ENCODE data around the gene RNLS. TPM values are rescaled to one million over a fixed set of nuclear protein-coding genes. Genes with fewer than 3 reads are reported as not detected.

The RNLS gene
- total and polyA plus RNA-seq, 2 of the 4 experiments (the other 2 are of a cell fraction): 4.5 to 7.0 TPM

GRCh38 chr10:88608780-88609179 is 25.7 kb upstream of the RNLS start:
- no peak overlapping the region for H3K9ac ChIP-seq (ENCODE audit: low read depth, low read length)
- CTCF ChIA-PET: no interaction called here
- BruUV-seq (replicated peaks): no TSS peak
- no peak overlapping the region for H3K23ac ChIP-seq (ENCODE audit: low read depth, low read length)
- no peak overlapping the region for H3K4ac ChIP-seq (ENCODE audit: low read depth, low read length)
- intact Hi-C loops (cut with micrococcal nuclease): no loop called here
- no peak overlapping the region for H3K56ac ChIP-seq (ENCODE audit: extremely low read depth, insufficient read depth, low read length)
- no peak overlapping the region for H2AFZ ChIP-seq (replicated peaks; ENCODE audit: low read length, poor library complexity)
- no peak overlapping the region for H3K4me3 ChIP-seq (ENCODE audit: insufficient read depth, low read depth, low read length)
- no peak overlapping the region for H2BK15ac ChIP-seq (ENCODE audit: low read depth, low read length)
- no peak overlapping the region for H4K5ac ChIP-seq (ENCODE audit: low read depth, low read length)
- H2BK120ac ChIP-seq (ENCODE audit: low read depth, low read length): no peak overlapping the region
- H3K14ac ChIP-seq (replicated peaks; ENCODE audit: low read depth, low read length): no peak overlapping the region
- H2AK9ac ChIP-seq (replicated peaks; ENCODE audit: low read depth, low read length, poor library complexity): no peak overlapping the region
- H3K4me2 ChIP-seq (ENCODE audit: low read depth, low read length): no peak overlapping the region
- POLR2A ChIA-PET (ENCODE audit: unreplicated experiment): no interaction called here
- H3K18ac ChIP-seq (ENCODE audit: low read depth, low read length): no peak overlapping the region
- TF ChIP-seq CHD1 (IDR thresholded peaks at IDR 0.05; ENCODE audit: low read depth, low read length): no peak
- no peak for TF ChIP-seq SMC3 (IDR thresholded peaks at IDR 0.05; ENCODE audit: low read depth, low read length)
- TF ChIP-seq POLR2A (IDR thresholded peaks at IDR 0.05; ENCODE audit: low read depth, low read length): no peak
- TF ChIP-seq CTCF (conservative IDR thresholded peaks at IDR 0.05; ENCODE audit: low read depth, low read length): no peak
- TF ChIP-seq RFX5 (IDR thresholded peaks at IDR 0.05; ENCODE audit: low read depth, low read length): no peak
- TF ChIP-seq MAFK (IDR thresholded peaks at IDR 0.05; ENCODE audit: low read depth, low read length): no peak
- TF ChIP-seq FOS (IDR thresholded peaks at IDR 0.05; ENCODE audit: low read depth, low read length): no peak
- TF ChIP-seq RCOR1 (IDR thresholded peaks at IDR 0.05; ENCODE audit: insufficient replicate concordance, low read length): no peak
- no peak for TF ChIP-seq NFE2L2 (IDR thresholded peaks at IDR 0.05; ENCODE audit: low read depth, low read length)
- no peak for TF ChIP-seq RAD21 (IDR thresholded peaks at IDR 0.05; ENCODE audit: low read length)
- no peak for TF ChIP-seq ELK1 (IDR thresholded peaks at IDR 0.05; ENCODE audit: borderline replicate concordance, low read depth, low read length)
- no peaks in the 10 kb centered on the region for H3K9me1 ChIP-seq (ENCODE audit: insufficient read depth, low read length)
- no peaks in the 10 kb centered on the region for H3K36me3 ChIP-seq (ENCODE audit: control insufficient read depth, insufficient read depth, low read length)
- dilution Hi-C loops (cut with HindIII; ENCODE audit: low sequenced_read_pairs, unreplicated experiment): no loop called here
- no peak for ATAC-seq (ENCODE audit: low read depth)
- no peak overlapping the region for H2BK20ac ChIP-seq (ENCODE audit: low read depth, low read length)
- no peak overlapping the region for H4K8ac ChIP-seq (ENCODE audit: low read depth in 2 of 2, low read length in 2 of 2)
- H3K4me1 ChIP-seq (ENCODE audit: control insufficient read depth, insufficient read depth, low read length): no peaks in the 10 kb centered on the region
- H4K91ac ChIP-seq (ENCODE audit: insufficient read depth, low read depth, low read length): no peak overlapping the region
- WGBS, 2 experiments (ENCODE audit: extremely low coverage in 2 of 2, insufficient read length in 1 of 2): no CpG with 5 or more reads among the region's 2 CpGs
- H3K27me3 ChIP-seq (ENCODE audit: control insufficient read depth, insufficient read depth, low read length): peaks cover 11% of the 10 kb centered on the region; the same call in 1 of the 2 replicates
- H4K20me1 ChIP-seq (ENCODE audit: insufficient read depth, low read length): no peaks in the 10 kb centered on the region
- no peak for DNase-seq
- in situ Hi-C loops (cut with MboI; ENCODE audit: low sequenced_read_pairs): no loop called here
- no peak overlapping the region for H3K27ac ChIP-seq (ENCODE audit: insufficient read depth, low read length)
- no peaks in the 10 kb centered on the region for H3K79me1 ChIP-seq (ENCODE audit: low read depth in 1 of 2, low read length in 2 of 2)
- H3K9me3 ChIP-seq (ENCODE audit: control insufficient read depth, insufficient read depth, low read length): no peaks in the 10 kb centered on the region
- H2AK5ac ChIP-seq (ENCODE audit: low read depth, low read length): no peak overlapping the region
- H2BK5ac ChIP-seq (ENCODE audit: low read depth, low read length, poor library complexity, severe bottlenecking): no peak overlapping the region

Measured in IMR-90 (cell line).